GM10266 (cell line): Measurements from ENCODE around the gene POMP.

ENCODE experiments used
- DNase-seq: peaks from one replicate; pipeline ENCODE4 v3.0.0; 2012; ENCODE audit errors: extremely low spot score
- CTCF ChIP-seq: IDR thresholded peaks from 2 replicates; pipeline ENCODE4 v1.5.1; 2012; ENCODE audit warnings: mild to moderate bottlenecking, low read depth; ENCODE audit not compliant: control insufficient read depth, insufficient read depth; ENCODE audit errors: missing control alignments

Gene POMP

GRCh38 chr13:28716511-28716910, 57.6 kb downstream of the POMP start:
- no peak for DNase-seq
- no peak for TF ChIP-seq CTCF

GRCh38 chr13:28717170-28717569, 58.2 kb downstream of the POMP start:
- no peak for DNase-seq
- no peak for TF ChIP-seq CTCF

GRCh38 chr13:28718196-28718542, 59.2 kb downstream of the POMP start:
- TF ChIP-seq CTCF: no peak
- DNase-seq: no peak

- peak; percentile 31 for TF ChIP-seq CTCF
Measured at GRCh38 chr13:28718543-28719226, 59.8 kb downstream of the POMP start, which contains the start of gene SLC46A3. TSS of gene SLC46A3 (minus strand) at chr13:28718970. CDS start at chr13:28717998, 972 bp downstream.

GRCh38 chr13:28719227-28720055, 60.5 kb downstream of the POMP start:
- TF ChIP-seq CTCF: no peak
- no peak for DNase-seq

More at GRCh38 chr13:28718543-28719226, 59.8 kb downstream of the POMP start, which contains the start of gene SLC46A3:
- peak; percentile 97 for DNase-seq

- TF ChIP-seq CTCF: no peak
- DNase-seq: no peak
Measured at GRCh38 chr13:28723806-28724205, 64.9 kb downstream of the POMP start.
